ENCODE data around the gene BORA.

Gene BORA

GRCh38 chr13:72792640-72793039, 64.9 kb downstream of the BORA start:
- no peaks in the 10 kb centered on the region for H3K9me3 Mint-ChIP-seq
- no peaks in the 10 kb centered on the region for H3K27me3 Mint-ChIP-seq
- peaks cover 32% of the 10 kb centered on the region for H3K36me3 Mint-ChIP-seq
- no peak overlapping the region for H3K4me3 Mint-ChIP-seq
- DNase-seq (ENCODE audit: low spot score in 2 of 2), result no peak
- peaks cover 14% of the 10 kb centered on the region for H3K4me1 Mint-ChIP-seq
- H3K27ac Mint-ChIP-seq, result no peak overlapping the region
- no peak for ATAC-seq (ENCODE audit: low read depth)

GRCh38 chr13:72798817-72799216, 71.1 kb downstream of the BORA start:
- H3K4me3 Mint-ChIP-seq, result no peak overlapping the region
- DNase-seq (ENCODE audit: low spot score in 2 of 2) (no peak), ATAC-seq (ENCODE audit: low read depth) (no peak)
- H3K36me3 Mint-ChIP-seq, result peaks cover 28% of the 10 kb centered on the region
- no peak overlapping the region for H3K27ac Mint-ChIP-seq
- no peaks in the 10 kb centered on the region for H3K27me3 Mint-ChIP-seq
- no peaks in the 10 kb centered on the region for H3K9me3 Mint-ChIP-seq
- peaks cover 10% of the 10 kb centered on the region for H3K4me1 Mint-ChIP-seq

GRCh38 chr13:72804301-72804700, 76.6 kb downstream of the BORA start:
- Mint-ChIP-seq H3K4me3 (no peak overlapping the region), H3K9me3 (no peaks in the 10 kb centered on the region), H3K27ac (peak overlapping the region; percentile 26), H3K36me3 (peaks cover 17% of the 10 kb centered on the region), H3K4me1 (peaks cover 9% of the 10 kb centered on the region), H3K27me3 (no peaks in the 10 kb centered on the region)
- no peak for DNase-seq (ENCODE audit: low spot score in 2 of 2)
- ATAC-seq (ENCODE audit: low read depth), result no peak

All from memory B cell (primary cell).